T-helper 1 cell treated with Interleukin-12 subunit alpha and Interleukin-12 subunit beta and Interleukin-4 antibody, amounts not matched to agents 30 μg/mL and 1 μg/mL, for 36 hours (primary cell): ENCODE data around the gene CLK3.
"Not testable (repeated sequence)": the region's sequence is repeated elsewhere in the genome, so short reads cannot be mapped to it uniquely, and the experiment has no call there.

Source experiments
- H3K27ac Mint-ChIP-seq: one replicate; pipeline ENCODE4 v1.8.0; 2021; ENCODE audit warnings: mild to moderate bottlenecking, mixed read lengths
- H3K27me3 Mint-ChIP-seq: one replicate; pipeline ENCODE4 v1.8.0; 2021; ENCODE audit warnings: low read depth, mixed read lengths
- H3K36me3 Mint-ChIP-seq: one replicate; pipeline ENCODE4 v1.8.0; 2021; ENCODE audit warnings: low read depth, mixed read lengths
- H3K4me1 Mint-ChIP-seq: one replicate; pipeline ENCODE4 v1.8.0; 2021; ENCODE audit warnings: low read depth, mixed read lengths
- H3K4me3 Mint-ChIP-seq: one replicate; pipeline ENCODE4 v1.8.0; 2021; ENCODE audit warnings: mild to moderate bottlenecking, moderate library complexity, mixed read lengths
- H3K9me3 Mint-ChIP-seq: one replicate; pipeline ENCODE4 v1.8.0; 2021; ENCODE audit warnings: mixed read lengths

Gene CLK3

GRCh38 chr15:74594455-74594854, 21.2 kb upstream of the CLK3 start:
- no peak overlapping the region for H3K27ac Mint-ChIP-seq
- no peaks in the 10 kb centered on the region for H3K27me3 Mint-ChIP-seq
- peaks cover 43% of the 10 kb centered on the region for H3K36me3 Mint-ChIP-seq
- no peak overlapping the region for H3K4me3 Mint-ChIP-seq
- peaks cover 20% of the 10 kb centered on the region for H3K4me1 Mint-ChIP-seq
- no peaks in the 10 kb centered on the region for H3K9me3 Mint-ChIP-seq

- H3K4me1 Mint-ChIP-seq: peaks cover 19% of the 10 kb centered on the region
- H3K4me3 Mint-ChIP-seq: no peak overlapping the region
- H3K9me3 Mint-ChIP-seq: no peaks in the 10 kb centered on the region
- peaks cover 35% of the 10 kb centered on the region for H3K36me3 Mint-ChIP-seq
- no peak overlapping the region for H3K27ac Mint-ChIP-seq
- no peaks in the 10 kb centered on the region for H3K27me3 Mint-ChIP-seq
These were observed 20.4 kb upstream of the CLK3 start for GRCh38 chr15:74595271-74595670.

- H3K36me3 Mint-ChIP-seq: peaks cover 29% of the 10 kb centered on the region
- H3K4me3 Mint-ChIP-seq, H3K27me3 Mint-ChIP-seq, H3K9me3 Mint-ChIP-seq: not testable (repeated sequence)
- H3K4me1 Mint-ChIP-seq: peaks cover 20% of the 10 kb centered on the region
- peak overlapping the region; percentile 42 for H3K27ac Mint-ChIP-seq
These were observed 18.9 kb upstream of the CLK3 start for GRCh38 chr15:74596736-74597135.

- peaks cover 20% of the 10 kb centered on the region for H3K4me1 Mint-ChIP-seq
- H3K27ac Mint-ChIP-seq, H3K9me3 Mint-ChIP-seq, H3K27me3 Mint-ChIP-seq, H3K4me3 Mint-ChIP-seq: not testable (repeated sequence)
- H3K36me3 Mint-ChIP-seq: peaks cover 29% of the 10 kb centered on the region
These were observed 18.4 kb upstream of the CLK3 start for GRCh38 chr15:74597146-74597705.

- Mint-ChIP-seq H3K9me3 (no peaks in the 10 kb centered on the region), H3K36me3 (peaks cover 22% of the 10 kb centered on the region), H3K27me3 (no peaks in the 10 kb centered on the region), H3K4me3 (peak overlapping the region; percentile 100), H3K27ac (peak overlapping the region; percentile 99), H3K4me1 (peaks cover 20% of the 10 kb centered on the region)
These were observed 17.4 kb upstream of the CLK3 start for GRCh38 chr15:74598126-74598842.

GRCh38 chr15:74599156-74599555, 16.5 kb upstream of the CLK3 start:
- Mint-ChIP-seq H3K4me1 (peaks cover 20% of the 10 kb centered on the region), H3K36me3 (peaks cover 18% of the 10 kb centered on the region), H3K4me3 (peak overlapping the region; percentile 100), H3K27ac (peak overlapping the region; percentile 99), H3K9me3 (no peaks in the 10 kb centered on the region), H3K27me3 (no peaks in the 10 kb centered on the region)

- Mint-ChIP-seq H3K9me3 (no peaks in the 10 kb centered on the region), H3K36me3 (peaks cover 5% of the 10 kb centered on the region), H3K27me3 (no peaks in the 10 kb centered on the region)
These were observed 12.4 kb upstream of the CLK3 start for GRCh38 chr15:74603026-74603788.

GRCh38 chr15:74603789-74604705, 11.6 kb upstream of the CLK3 start:
- no peak overlapping the region for H3K4me3 Mint-ChIP-seq
- H3K27ac Mint-ChIP-seq: no peak overlapping the region
- H3K9me3 Mint-ChIP-seq: no peaks in the 10 kb centered on the region
- no peaks in the 10 kb centered on the region for H3K27me3 Mint-ChIP-seq
- H3K36me3 Mint-ChIP-seq: no peaks in the 10 kb centered on the region
- peaks cover 6% of the 10 kb centered on the region for H3K4me1 Mint-ChIP-seq

More at GRCh38 chr15:74603026-74603788, 12.4 kb upstream of the CLK3 start:
- Mint-ChIP-seq H3K27ac (no peak overlapping the region), H3K4me1 (peaks cover 13% of the 10 kb centered on the region), H3K4me3 (no peak overlapping the region)

GRCh38 chr15:74604983-74605794, 10.4 kb upstream of the CLK3 start:
- H3K4me1 Mint-ChIP-seq: peaks cover 2% of the 10 kb centered on the region
- no peaks in the 10 kb centered on the region for H3K9me3 Mint-ChIP-seq
- no peak overlapping the region for H3K27ac Mint-ChIP-seq
- H3K27me3 Mint-ChIP-seq: no peaks in the 10 kb centered on the region
- H3K36me3 Mint-ChIP-seq: no peaks in the 10 kb centered on the region
- H3K4me3 Mint-ChIP-seq: no peak overlapping the region

GRCh38 chr15:74605795-74606150, 9.9 kb upstream of the CLK3 start:
- Mint-ChIP-seq H3K4me3 (no peak overlapping the region), H3K27ac (no peak overlapping the region), H3K9me3 (no peaks in the 10 kb centered on the region), H3K36me3 (no peaks in the 10 kb centered on the region), H3K27me3 (no peaks in the 10 kb centered on the region), H3K4me1 (peaks cover 2% of the 10 kb centered on the region)

- Mint-ChIP-seq H3K4me1 (peaks cover 3% of the 10 kb centered on the region), H3K36me3 (no peaks in the 10 kb centered on the region), H3K27me3 (no peaks in the 10 kb centered on the region), H3K27ac (no peak overlapping the region), H3K4me3 (no peak overlapping the region), H3K9me3 (no peaks in the 10 kb centered on the region)
These were observed 6.8 kb upstream of the CLK3 start for GRCh38 chr15:74608786-74609185.

GRCh38 chr15:74609938-74610301, 5.7 kb upstream of the CLK3 start:
- Mint-ChIP-seq H3K4me1 (peaks cover 5% of the 10 kb centered on the region), H3K4me3 (no peak overlapping the region), H3K27me3 (no peaks in the 10 kb centered on the region), H3K36me3 (no peaks in the 10 kb centered on the region), H3K9me3 (no peaks in the 10 kb centered on the region), H3K27ac (no peak overlapping the region)

GRCh38 chr15:74610302-74610951, 5.2 kb upstream of the CLK3 start:
- Mint-ChIP-seq H3K4me1 (peaks cover 5% of the 10 kb centered on the region), H3K9me3 (no peaks in the 10 kb centered on the region), H3K4me3 (no peak overlapping the region), H3K36me3 (no peaks in the 10 kb centered on the region), H3K27me3 (no peaks in the 10 kb centered on the region), H3K27ac (no peak overlapping the region)
